HEK293 (cell line): ENCODE results near the gene PPP1R14C.

Experiments
- EGR2 ChIP-seq: fragments of 450-650 bp; formaldehyde crosslinking; IDR thresholded peaks from 2 replicates; pipeline ENCODE4 v1.5.1; 2016; ENCODE audit warnings: low read depth, missing biosample characterization, missing genetic modification characterization
- GLIS1 ChIP-seq: fragments of 450-650 bp; formaldehyde crosslinking; IDR thresholded peaks from 2 replicates; pipeline ENCODE4 v1.5.1; 2016; ENCODE audit warnings: missing biosample characterization, missing genetic modification characterization
- PRDM10 ChIP-seq: fragments of 450-650 bp; formaldehyde crosslinking; IDR thresholded peaks from 2 replicates; pipeline ENCODE4 v1.5.1; 2016; ENCODE audit warnings: missing biosample characterization, missing genetic modification characterization
- SALL2 ChIP-seq: fragments of 450-650 bp; formaldehyde crosslinking; IDR thresholded peaks from 2 replicates; pipeline ENCODE4 v1.5.0; 2017; ENCODE audit warnings: missing biosample characterization, mild to moderate bottlenecking, missing genetic modification characterization, borderline replicate concordance
- SCRT1 ChIP-seq: fragments of 450-650 bp; formaldehyde crosslinking; IDR thresholded peaks from 2 replicates; pipeline ENCODE4 v1.5.1; 2016; ENCODE audit warnings: missing biosample characterization, missing genetic modification characterization, borderline replicate concordance
- TCF7L2 ChIP-seq: IDR thresholded peaks from 2 replicates; pipeline ENCODE4 v1.6.1; 2011; ENCODE audit warnings: low read depth, mild to moderate bottlenecking, inconsistent platforms, low read length, moderate library complexity, borderline replicate concordance
- ZNF140 ChIP-seq: fragments of 450-650 bp; formaldehyde crosslinking; IDR thresholded peaks from 2 replicates; pipeline ENCODE4 v1.5.1; 2016; ENCODE audit warnings: missing biosample characterization, missing genetic modification characterization
- ZNF157 ChIP-seq: fragments of 450-650 bp; formaldehyde crosslinking; IDR thresholded peaks from 2 replicates; pipeline ENCODE4 v1.5.1; 2016; ENCODE audit warnings: missing biosample characterization, missing genetic modification characterization
- ZNF16 ChIP-seq: fragments of 450-650 bp; formaldehyde crosslinking; IDR thresholded peaks from 2 replicates; pipeline ENCODE4 v1.5.1; 2016; ENCODE audit warnings: low read depth, missing biosample characterization, missing genetic modification characterization
- ZNF169 ChIP-seq: fragments of 450-650 bp; formaldehyde crosslinking; IDR thresholded peaks from 2 replicates; pipeline ENCODE4 v1.5.1; 2016; ENCODE audit warnings: missing biosample characterization, missing genetic modification characterization
- ZNF248 ChIP-seq: fragments of 450-650 bp; formaldehyde crosslinking; IDR thresholded peaks from 2 replicates; pipeline ENCODE4 v1.5.1; 2017; ENCODE audit warnings: missing biosample characterization, missing genetic modification characterization
- ZNF335 ChIP-seq: fragments of 450-650 bp; formaldehyde crosslinking; conservative IDR thresholded peaks from 2 replicates; pipeline ENCODE4 v1.5.1; 2016; ENCODE audit warnings: missing biosample characterization, missing genetic modification characterization
- ZNF341 ChIP-seq: fragments of 450-650 bp; formaldehyde crosslinking; IDR thresholded peaks from 2 replicates; pipeline ENCODE4; 2016; ENCODE audit warnings: low read depth, missing biosample characterization, missing genetic modification characterization
- ZNF350 ChIP-seq: fragments of 450-650 bp; formaldehyde crosslinking; IDR thresholded peaks from 2 replicates; pipeline ENCODE4 v1.5.0; 2017; ENCODE audit warnings: missing biosample characterization, mild to moderate bottlenecking, missing genetic modification characterization
- ZNF391 ChIP-seq: fragments of 450-650 bp; formaldehyde crosslinking; IDR thresholded peaks from 2 replicates; pipeline ENCODE4 v1.5.1; 2016; ENCODE audit warnings: low read depth, missing biosample characterization, missing genetic modification characterization, borderline replicate concordance
- ZNF510 ChIP-seq: fragments of 450-650 bp; formaldehyde crosslinking; IDR thresholded peaks from 2 replicates; pipeline ENCODE4 v1.5.1; 2018; ENCODE audit warnings: mild to moderate bottlenecking, missing genetic modification characterization, missing biosample characterization; ENCODE audit not compliant: insufficient replicate concordance
- ZNF518A ChIP-seq: fragments of 450-650 bp; formaldehyde crosslinking; conservative IDR thresholded peaks from 2 replicates; pipeline ENCODE4 v1.5.1; 2016; ENCODE audit warnings: low read depth, missing biosample characterization, missing genetic modification characterization
- ZNF585B ChIP-seq: fragments of 450-650 bp; formaldehyde crosslinking; IDR thresholded peaks from 2 replicates; pipeline ENCODE4 v1.5.1; 2016; ENCODE audit warnings: missing biosample characterization, missing genetic modification characterization
- ZNF623 ChIP-seq: fragments of 450-650 bp; formaldehyde crosslinking; IDR thresholded peaks from 2 replicates; pipeline ENCODE4 v1.5.1; 2016; ENCODE audit warnings: missing biosample characterization, missing genetic modification characterization
- ZNF626 ChIP-seq: fragments of 450-650 bp; sonication (Bioruptor Pico); formaldehyde crosslinking; IDR thresholded peaks from 2 replicates; pipeline ENCODE4 v1.5.1; 2018; ENCODE audit warnings: missing biosample characterization, missing genetic modification characterization, inconsistent platforms
- ZNF639 ChIP-seq: fragments of 450-650 bp; formaldehyde crosslinking; IDR thresholded peaks from 2 replicates; pipeline ENCODE4 v1.5.1; 2016; ENCODE audit warnings: missing biosample characterization, missing genetic modification characterization
- ZNF791 ChIP-seq: fragments of 450-650 bp; formaldehyde crosslinking; IDR thresholded peaks from 2 replicates; pipeline ENCODE4 v1.5.1; 2016; ENCODE audit warnings: missing biosample characterization, missing genetic modification characterization
- ZNF843 ChIP-seq: fragments of 450-650 bp; formaldehyde crosslinking; IDR thresholded peaks from 2 replicates; pipeline ENCODE4 v1.5.1; 2016; ENCODE audit warnings: missing biosample characterization, missing genetic modification characterization
- TF ChIP-seq, protein P1 (sequence below): fragments of 450-650 bp; formaldehyde crosslinking; IDR thresholded peaks from 2 replicates; pipeline ENCODE4 v1.5.1; 2017; ENCODE audit warnings: missing biosample characterization, mild to moderate bottlenecking, missing genetic modification characterization, moderate library complexity
- TF ChIP-seq, protein P2 (sequence below): fragments of 450-650 bp; formaldehyde crosslinking; IDR thresholded peaks from 2 replicates; pipeline ENCODE4 v1.5.1; 2016; ENCODE audit warnings: missing biosample characterization, missing genetic modification characterization

PPP1R14C gene

DNA sequence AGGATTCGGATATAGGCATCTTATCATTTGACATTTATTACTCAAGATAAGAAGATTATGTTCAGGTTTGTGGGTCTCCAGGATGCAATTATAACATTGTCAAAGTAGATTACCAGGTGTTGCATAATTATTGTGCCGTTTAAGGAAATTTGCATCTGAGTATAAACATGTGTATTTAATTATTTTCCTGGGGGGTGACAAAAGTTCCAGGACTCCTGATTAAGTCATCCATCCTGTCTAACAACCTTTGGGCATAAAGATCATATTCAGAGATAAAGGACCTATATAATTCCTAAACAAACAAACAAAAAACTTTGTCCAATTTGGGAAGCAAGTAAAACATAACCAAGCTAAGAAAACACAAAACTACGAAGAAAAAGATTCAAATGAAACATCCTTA lies 3.3 kb upstream of the PPP1R14C start (continued):
- TF ChIP-seq, protein P1, sequence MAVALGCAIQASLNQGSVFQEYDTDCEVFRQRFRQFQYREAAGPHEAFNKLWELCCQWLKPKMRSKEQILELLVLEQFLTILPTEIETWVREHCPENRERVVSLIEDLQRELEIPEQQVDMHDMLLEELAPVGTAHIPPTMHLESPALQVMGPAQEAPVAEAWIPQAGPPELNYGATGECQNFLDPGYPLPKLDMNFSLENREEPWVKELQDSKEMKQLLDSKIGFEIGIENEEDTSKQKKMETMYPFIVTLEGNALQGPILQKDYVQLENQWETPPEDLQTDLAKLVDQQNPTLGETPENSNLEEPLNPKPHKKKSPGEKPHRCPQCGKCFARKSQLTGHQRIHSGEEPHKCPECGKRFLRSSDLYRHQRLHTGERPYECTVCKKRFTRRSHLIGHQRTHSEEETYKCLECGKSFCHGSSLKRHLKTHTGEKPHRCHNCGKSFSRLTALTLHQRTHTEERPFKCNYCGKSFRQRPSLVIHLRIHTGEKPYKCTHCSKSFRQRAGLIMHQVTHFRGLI (tag by site-specific recombination): peak; percentile 36; the same call in 1 of the 2 replicates
- TF ChIP-seq ZNF843 (peak; percentile 91), ZNF791 (tag by site-specific recombination) (no peak), ZNF169 (tag by site-specific recombination) (no peak), ZNF391 (peak; percentile 81), ZNF639 (tag by site-specific recombination) (peak; percentile 94), ZNF623 (tag by site-specific recombination) (peak; percentile 10; the same call in 1 of the 2 replicates), ZNF341 (tag by site-specific recombination) (no peak), SCRT1 (tag by site-specific recombination) (no peak), PRDM10 (tag by site-specific recombination) (peak; percentile 72), GLIS1 (tag by site-specific recombination) (peak; percentile 77), ZNF16 (no peak), ZNF585B (tag by site-specific recombination) (no peak), SALL2 (no peak), ZNF350 (peak; percentile 46; the same call in 1 of the 2 replicates), ZNF140 (no peak), ZNF518A (0 out of 2 replicates have a peak, but pooled peaks have one; percentile 10), TCF7L2 (no peak; the same call in 1 of the 2 replicates), EGR2 (no peak), ZNF248 (no peak), ZNF510 (tag by site-specific recombination) (no peak), ZNF335 (no peak; the same call in 1 of the 2 replicates), ZNF157 (tag by site-specific recombination) (no peak), ZNF626 (no peak)
- TF ChIP-seq, protein P2, sequence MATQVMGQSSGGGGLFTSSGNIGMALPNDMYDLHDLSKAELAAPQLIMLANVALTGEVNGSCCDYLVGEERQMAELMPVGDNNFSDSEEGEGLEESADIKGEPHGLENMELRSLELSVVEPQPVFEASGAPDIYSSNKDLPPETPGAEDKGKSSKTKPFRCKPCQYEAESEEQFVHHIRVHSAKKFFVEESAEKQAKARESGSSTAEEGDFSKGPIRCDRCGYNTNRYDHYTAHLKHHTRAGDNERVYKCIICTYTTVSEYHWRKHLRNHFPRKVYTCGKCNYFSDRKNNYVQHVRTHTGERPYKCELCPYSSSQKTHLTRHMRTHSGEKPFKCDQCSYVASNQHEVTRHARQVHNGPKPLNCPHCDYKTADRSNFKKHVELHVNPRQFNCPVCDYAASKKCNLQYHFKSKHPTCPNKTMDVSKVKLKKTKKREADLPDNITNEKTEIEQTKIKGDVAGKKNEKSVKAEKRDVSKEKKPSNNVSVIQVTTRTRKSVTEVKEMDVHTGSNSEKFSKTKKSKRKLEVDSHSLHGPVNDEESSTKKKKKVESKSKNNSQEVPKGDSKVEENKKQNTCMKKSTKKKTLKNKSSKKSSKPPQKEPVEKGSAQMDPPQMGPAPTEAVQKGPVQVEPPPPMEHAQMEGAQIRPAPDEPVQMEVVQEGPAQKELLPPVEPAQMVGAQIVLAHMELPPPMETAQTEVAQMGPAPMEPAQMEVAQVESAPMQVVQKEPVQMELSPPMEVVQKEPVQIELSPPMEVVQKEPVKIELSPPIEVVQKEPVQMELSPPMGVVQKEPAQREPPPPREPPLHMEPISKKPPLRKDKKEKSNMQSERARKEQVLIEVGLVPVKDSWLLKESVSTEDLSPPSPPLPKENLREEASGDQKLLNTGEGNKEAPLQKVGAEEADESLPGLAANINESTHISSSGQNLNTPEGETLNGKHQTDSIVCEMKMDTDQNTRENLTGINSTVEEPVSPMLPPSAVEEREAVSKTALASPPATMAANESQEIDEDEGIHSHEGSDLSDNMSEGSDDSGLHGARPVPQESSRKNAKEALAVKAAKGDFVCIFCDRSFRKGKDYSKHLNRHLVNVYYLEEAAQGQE (tag by site-specific recombination): no peak
